Glutamatergic neuron (in vitro differentiated cells): ENCODE measurements around the gene SPOCD1. TPM values are rescaled to one million over a fixed set of nuclear protein-coding genes. Genes with fewer than 3 reads are reported as not detected.

Experiments
- DNase-seq: peaks from one replicate; pipeline ENCODE4 v3.0.0; 2022
- H3K27ac Mint-ChIP-seq: one replicate; pipeline ENCODE4 v1.8.0; 2020; ENCODE audit warnings: mild to moderate bottlenecking, mixed read lengths, inconsistent platforms; ENCODE audit not compliant: unreplicated experiment
- H3K27me3 Mint-ChIP-seq: one replicate; pipeline ENCODE4 v1.8.0; 2020; ENCODE audit warnings: mild to moderate bottlenecking, moderate library complexity, mixed read lengths, inconsistent platforms; ENCODE audit not compliant: unreplicated experiment
- H3K36me3 Mint-ChIP-seq: one replicate; pipeline ENCODE4 v1.8.0; 2020; ENCODE audit warnings: mild to moderate bottlenecking, mixed read lengths, inconsistent platforms; ENCODE audit not compliant: unreplicated experiment
- H3K4me1 Mint-ChIP-seq: one replicate; pipeline ENCODE4 v1.8.0; 2020; ENCODE audit warnings: mild to moderate bottlenecking, low read depth, mixed read lengths, inconsistent platforms; ENCODE audit not compliant: unreplicated experiment
- H3K4me3 Mint-ChIP-seq: one replicate; pipeline ENCODE4 v1.8.0; 2020; ENCODE audit warnings: mild to moderate bottlenecking, mixed read lengths, inconsistent platforms; ENCODE audit not compliant: unreplicated experiment
- H3K9me3 Mint-ChIP-seq: one replicate; pipeline ENCODE4 v1.8.0; 2020; ENCODE audit warnings: mild to moderate bottlenecking, moderate library complexity, mixed read lengths, inconsistent platforms; ENCODE audit not compliant: unreplicated experiment
- microRNA-seq: library from miRNA; unstranded; fragments of <30 nt; microRNA quantifications from one replicate; pipeline ENCODE4, GENCODE V29; 2020; ENCODE audit not compliant: unreplicated experiment
- total RNA-seq: library from RNA; stranded (reverse); fragmentation: NEBNext Ultra II Directional; extraction: Animal tissue kit (Norgen Biotek cat#: 25700); gene quantifications from one replicate; pipeline ENCODE4 v1.2.1, GENCODE V29; 2021; ENCODE audit not compliant: unreplicated experiment
- TF ChIP-seq, protein P1 (sequence below): fragments of 200-600 bp; sonication (generic); IDR thresholded peaks from one replicate; pipeline ENCODE4 v1.5.0; 2021; ENCODE audit not compliant: partially characterized antibody, unreplicated experiment

Gene SPOCD1
- total RNA-seq, 1 donor from 2014 or later, result 0.74 TPM

DNA sequence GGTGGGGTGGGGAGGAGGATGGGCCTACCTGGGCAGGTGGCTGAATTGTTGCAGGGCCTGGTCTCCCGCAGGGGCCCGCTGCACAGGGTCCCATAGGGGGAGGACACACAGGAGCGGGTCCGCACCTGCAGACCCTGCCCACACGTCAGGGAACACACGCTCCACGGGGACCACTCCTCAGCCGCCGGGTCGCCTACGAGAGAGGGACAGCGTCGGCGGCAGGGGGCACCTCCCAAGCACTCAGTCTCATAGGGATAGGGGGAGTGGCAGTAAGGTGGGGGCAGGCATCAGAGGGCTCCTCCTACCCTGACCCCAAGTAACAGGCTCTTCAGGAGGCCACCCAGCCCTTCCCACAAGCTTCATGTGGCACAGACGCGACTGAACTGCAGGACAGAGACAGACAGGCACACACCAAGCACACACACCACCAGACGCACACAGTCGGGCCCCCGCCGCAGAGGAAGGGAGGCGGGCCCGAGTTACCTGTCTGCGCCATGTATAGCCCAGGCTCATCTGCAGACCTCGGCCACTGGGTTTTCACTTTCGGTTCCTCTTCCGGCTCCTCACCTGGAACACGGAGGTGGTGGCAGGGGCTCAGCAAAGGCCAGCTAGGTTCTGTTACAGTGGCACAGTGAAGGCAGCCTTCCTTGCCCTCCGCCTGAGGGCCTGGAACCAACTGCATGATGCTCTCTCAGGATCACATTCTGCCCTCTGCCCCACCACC is 71.5 kb downstream of the SPOCD1 start:
- Mint-ChIP-seq H3K9me3 (peaks cover 7% of the 10 kb centered on the region), H3K4me3 (no peak overlapping the region), H3K27me3 (peaks cover 21% of the 10 kb centered on the region), H3K27ac (peak overlapping the region; percentile 43), H3K4me1 (peaks cover 29% of the 10 kb centered on the region), H3K36me3 (no peaks in the 10 kb centered on the region)
- TF ChIP-seq, protein P1, sequence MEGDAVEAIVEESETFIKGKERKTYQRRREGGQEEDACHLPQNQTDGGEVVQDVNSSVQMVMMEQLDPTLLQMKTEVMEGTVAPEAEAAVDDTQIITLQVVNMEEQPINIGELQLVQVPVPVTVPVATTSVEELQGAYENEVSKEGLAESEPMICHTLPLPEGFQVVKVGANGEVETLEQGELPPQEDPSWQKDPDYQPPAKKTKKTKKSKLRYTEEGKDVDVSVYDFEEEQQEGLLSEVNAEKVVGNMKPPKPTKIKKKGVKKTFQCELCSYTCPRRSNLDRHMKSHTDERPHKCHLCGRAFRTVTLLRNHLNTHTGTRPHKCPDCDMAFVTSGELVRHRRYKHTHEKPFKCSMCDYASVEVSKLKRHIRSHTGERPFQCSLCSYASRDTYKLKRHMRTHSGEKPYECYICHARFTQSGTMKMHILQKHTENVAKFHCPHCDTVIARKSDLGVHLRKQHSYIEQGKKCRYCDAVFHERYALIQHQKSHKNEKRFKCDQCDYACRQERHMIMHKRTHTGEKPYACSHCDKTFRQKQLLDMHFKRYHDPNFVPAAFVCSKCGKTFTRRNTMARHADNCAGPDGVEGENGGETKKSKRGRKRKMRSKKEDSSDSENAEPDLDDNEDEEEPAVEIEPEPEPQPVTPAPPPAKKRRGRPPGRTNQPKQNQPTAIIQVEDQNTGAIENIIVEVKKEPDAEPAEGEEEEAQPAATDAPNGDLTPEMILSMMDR, result no peak
- DNase-seq, result no peak

DNA sequence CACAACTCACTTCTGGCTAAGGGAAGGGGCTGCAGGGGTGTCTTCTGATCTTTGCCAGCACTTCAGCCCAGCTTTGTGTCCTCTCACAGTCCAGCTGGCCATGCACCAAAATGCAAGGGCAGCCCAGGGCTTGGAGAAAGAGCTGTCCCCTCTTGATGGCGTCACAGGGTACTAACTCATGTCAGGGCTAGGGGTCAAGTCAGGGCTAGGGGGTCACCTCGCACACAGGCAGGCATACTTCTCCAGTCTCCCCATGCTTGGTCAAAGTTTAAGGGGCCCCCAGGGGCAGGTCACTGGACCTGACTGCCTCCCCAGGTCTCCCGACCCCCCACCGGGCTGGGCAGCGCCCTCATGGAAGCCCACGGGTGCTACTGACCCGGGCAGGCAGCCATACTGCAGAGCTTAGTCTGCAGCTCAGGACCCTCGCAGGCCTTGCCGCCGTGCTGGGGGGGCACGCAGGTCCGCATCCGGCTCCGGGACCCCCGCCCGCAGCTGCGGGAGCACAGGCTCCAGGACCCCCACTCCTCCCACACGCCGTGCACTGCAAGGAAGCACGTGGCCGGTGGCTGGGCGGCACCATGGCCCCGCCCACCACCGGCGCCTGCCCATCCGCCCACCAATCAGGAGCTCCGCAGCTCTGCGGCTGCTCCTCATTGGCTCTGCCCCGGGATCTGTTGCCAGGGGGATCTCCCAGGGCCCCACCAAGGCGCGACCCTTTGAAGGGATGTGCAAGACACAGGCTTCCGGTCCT is 73.2 kb downstream of the SPOCD1 start:
- H3K27me3 Mint-ChIP-seq, result peaks cover 19% of the 10 kb centered on the region
- peaks cover 23% of the 10 kb centered on the region for H3K4me1 Mint-ChIP-seq
- peaks cover 9% of the 10 kb centered on the region for H3K9me3 Mint-ChIP-seq
- no peaks in the 10 kb centered on the region for H3K36me3 Mint-ChIP-seq
- TF ChIP-seq, protein P1, result no peak
- H3K4me3 Mint-ChIP-seq, result no peak overlapping the region
- no peak overlapping the region for H3K27ac Mint-ChIP-seq
- DNase-seq, result no peak

Small RNA genes lying within 50 kb of the gene (microRNA-seq; reads per million reads assigned to microRNA genes)
- 0.83 reads per million for gene MIR4254

Other genes starting within 250 kb of the SPOCD1 start
- gene TINAGL1, start 239.5 kb downstream of the SPOCD1 start, total RNA-seq, result not detected
- not detected for gene HCRTR1, start 198.3 kb downstream of the SPOCD1 start, total RNA-seq
- 38.9 TPM for gene PEF1, start 171.1 kb downstream of the SPOCD1 start, total RNA-seq
- gene COL16A1, start 112.0 kb downstream of the SPOCD1 start, total RNA-seq, result 52.2 TPM
- 15.8 TPM for gene ADGRB2, start 51.7 kb downstream of the SPOCD1 start, total RNA-seq
- gene PTP4A2, start 122.3 kb upstream of the SPOCD1 start, total RNA-seq, result 120 TPM
- gene KHDRBS1, start 197.8 kb upstream of the SPOCD1 start, total RNA-seq, result 266 TPM